NOMO-1 treated with DMSO at 0.1 percent for 48 hours (cell line): ENCODE data around the gene UQCRFS1.
"Not testable (repeated sequence)": the region's sequence is repeated elsewhere in the genome, so short reads cannot be mapped to it uniquely, and the experiment has no call there.

Experiments
- DNase-seq: peaks from one replicate; lab custom pipeline; 2025; ENCODE audit not compliant: unreplicated experiment; lab: John Stamatoyannopoulos, UW

Gene UQCRFS1

DNA sequence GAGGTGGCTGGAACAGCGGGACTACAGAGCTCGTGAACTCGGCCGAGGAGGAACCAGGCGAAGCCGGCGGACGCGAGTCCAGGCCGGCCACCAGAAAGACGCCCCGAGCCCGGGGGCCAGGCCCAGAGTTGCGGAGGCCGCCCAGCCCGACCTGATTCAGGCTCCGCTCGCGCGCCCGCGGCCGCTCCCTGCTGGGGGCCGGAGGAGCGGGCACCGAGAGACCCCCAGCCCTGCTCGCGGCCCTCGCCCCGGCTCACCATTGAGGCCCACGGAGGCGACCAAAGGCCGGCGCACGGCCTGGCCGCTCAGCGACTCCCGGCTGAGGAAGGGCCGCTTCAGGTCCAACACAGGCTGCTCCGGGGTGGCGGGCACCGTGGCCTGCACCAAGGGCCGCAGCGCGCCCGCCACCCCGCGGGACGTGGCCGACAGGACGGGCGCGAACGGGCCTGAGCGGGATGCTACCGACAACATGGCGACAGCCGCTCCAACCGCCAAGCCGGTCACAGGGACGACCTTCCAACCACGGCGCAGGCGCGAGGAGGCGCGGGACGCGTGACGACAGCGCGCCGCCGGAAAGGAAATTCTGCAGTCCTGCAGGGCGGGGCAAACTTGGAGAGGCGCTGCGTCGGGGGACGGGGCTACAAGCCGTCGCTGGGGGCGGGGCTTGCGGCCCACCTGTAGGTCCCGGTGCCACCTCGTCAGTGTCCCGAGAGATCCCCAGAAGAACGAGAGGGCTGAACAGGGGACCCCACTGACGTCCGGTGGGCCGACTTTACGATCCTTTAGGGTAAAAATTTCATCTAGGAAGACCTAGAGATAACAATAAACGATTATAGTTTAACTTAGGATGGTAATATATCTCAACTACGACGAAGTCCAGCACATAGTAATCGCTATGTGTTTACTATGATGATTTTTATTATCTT is at the start of gene UQCRFS1:
UQCRFS1 (minus strand) TSS at position 504 of the 926 bp plus-strand sequence; CDS start at position 471, 33 bp downstream.
- peak; percentile 88 for DNase-seq

GRCh38 chr19:29262085-29262484 is 49.1 kb upstream of the UQCRFS1 start:
- no peak for DNase-seq

GRCh38 chr19:29260477-29261317 is 47.7 kb upstream of the UQCRFS1 start:
- DNase-seq, result peak; percentile 31

GRCh38 chr19:29259867-29260281 is 46.9 kb upstream of the UQCRFS1 start:
- DNase-seq, result no peak

DNA sequence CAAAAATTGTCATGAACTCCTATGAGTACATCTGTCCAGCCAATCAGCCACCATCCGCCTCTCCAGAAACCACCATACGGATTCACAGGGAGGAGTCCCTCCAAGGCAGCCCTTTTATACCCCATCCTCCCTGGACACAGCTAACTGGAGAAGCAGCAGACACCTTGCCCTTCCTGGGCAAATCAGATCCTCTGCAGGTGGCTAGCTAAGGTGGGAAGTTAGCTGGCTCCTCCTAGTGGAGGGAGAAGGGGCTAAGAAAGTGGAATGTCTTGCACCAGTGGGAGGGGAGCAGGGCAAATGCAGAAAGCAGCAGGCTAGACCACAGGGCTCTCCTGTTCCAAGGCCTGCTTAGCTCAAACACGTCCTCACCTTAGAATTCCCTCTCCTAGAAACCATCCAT is 46.2 kb upstream of the UQCRFS1 start:
- no peak for DNase-seq

DNA sequence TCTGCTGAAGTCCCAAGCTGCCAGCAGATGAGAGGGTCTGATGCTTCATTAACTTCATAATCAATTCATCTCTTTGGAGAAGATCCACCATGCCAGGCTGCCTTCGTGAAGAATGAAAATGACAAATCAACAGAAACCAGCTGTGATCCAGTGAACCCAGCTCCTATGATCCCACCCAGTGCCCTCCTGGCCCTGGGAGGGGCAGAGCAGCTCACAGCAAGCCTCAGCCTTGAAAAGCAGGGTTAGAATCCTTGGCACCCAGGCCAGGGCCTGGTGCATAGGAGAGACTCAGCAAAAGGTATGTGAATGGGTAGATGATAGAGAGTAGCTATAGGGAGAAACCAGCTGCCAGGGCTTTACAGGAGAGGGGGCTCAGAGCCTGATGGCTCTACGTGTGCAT is 43.6 kb upstream of the UQCRFS1 start:
- DNase-seq, result no peak

- DNase-seq, result no peak
Measured at GRCh38 chr19:29255912-29256311, 43.0 kb upstream of the UQCRFS1 start.

DNA sequence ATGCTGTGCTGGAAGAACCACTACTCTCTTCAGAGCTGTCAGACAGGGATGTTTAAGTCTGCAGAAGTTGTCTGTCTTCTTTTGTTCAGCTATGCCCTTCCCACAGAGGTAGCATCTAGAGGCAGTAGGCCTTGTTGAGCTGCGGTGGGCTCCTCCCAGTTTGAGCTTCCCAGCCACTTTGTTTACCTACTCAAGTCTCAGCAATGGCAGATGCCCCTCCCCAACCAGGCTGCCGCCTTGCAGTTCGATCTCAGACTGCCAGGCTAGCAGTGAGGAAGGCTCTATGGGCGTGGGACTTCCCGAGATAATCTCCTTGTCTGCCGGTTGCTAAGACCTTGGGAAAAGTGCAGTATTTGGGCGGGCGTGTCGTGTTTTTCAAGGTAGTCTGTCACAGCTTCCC is 42.1 kb upstream of the UQCRFS1 start:
- DNase-seq, result no peak

DNA sequence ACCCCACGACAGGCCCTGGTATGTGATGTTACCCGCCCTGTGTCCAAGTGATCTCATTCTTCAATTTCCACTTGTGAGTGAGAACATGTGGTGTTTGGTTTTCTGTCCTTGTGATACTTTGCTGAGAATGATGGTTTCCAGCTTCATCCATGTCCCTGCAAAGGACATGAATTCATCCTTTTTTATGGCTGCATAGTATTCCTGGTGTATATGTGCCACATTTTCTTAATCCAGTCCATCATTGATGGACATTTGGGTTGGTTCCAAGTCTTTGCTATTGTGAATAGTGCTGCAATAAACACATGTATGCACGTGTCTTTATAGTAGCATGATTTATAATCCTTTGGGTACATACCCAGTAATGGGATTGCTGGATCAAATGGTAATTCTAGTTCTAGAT is 36.8 kb upstream of the UQCRFS1 start:
- not testable (repeated sequence) for DNase-seq

DNA sequence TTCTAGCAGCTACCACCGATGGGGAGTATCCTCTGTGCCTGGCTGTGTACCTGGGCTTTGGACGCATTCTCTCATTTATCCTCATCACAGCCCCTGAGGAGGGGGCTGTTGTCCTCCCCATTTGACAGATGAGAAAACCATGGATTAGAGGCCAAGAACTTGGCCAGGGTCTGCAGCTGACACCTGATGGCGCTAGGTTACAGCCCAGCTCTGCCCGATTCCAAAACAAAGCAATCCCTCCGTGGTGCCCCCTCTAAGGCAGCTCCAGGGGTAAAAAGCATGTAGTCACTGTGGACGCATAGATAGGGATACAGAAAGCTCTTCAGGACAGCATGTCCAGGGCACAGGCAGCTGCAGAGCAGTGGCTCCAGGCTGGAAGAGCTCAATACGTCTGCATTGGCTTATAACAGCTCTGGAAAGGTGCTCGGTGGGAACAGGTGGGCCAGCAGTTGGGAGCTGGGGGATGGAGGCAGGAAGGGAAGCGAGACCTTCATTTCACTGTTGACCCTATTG is 35.4 kb upstream of the UQCRFS1 start:
- no peak for DNase-seq

- no peak for DNase-seq
Measured at GRCh38 chr19:29247872-29248271, 34.9 kb upstream of the UQCRFS1 start.

- no peak for DNase-seq
Measured at GRCh38 chr19:29247471-29247870, 34.5 kb upstream of the UQCRFS1 start.

- DNase-seq, result no peak
Measured at GRCh38 chr19:29247051-29247450, 34.1 kb upstream of the UQCRFS1 start.

GRCh38 chr19:29245215-29245614 is 32.3 kb upstream of the UQCRFS1 start:
- no peak for DNase-seq

DNA sequence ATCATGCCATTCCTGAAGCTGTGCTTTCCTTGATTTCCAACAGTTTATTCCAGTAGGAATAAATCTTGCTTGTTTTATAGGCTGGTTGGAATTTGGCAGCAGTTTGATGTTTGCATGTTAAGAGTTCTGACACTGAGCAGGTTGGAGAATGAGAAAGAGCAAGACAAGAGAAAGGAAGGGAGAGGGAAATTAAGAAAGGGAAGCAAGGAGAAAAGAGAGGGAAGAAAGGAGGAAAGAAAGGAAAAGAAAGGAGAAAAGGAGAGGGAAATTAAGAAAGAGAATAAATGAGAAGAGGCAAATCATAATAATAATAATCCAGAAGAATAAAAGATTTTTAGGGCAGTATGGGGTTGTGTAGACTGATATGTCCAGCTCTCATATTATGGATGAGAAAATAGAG is 28.4 kb upstream of the UQCRFS1 start:
- DNase-seq, result no peak

DNA sequence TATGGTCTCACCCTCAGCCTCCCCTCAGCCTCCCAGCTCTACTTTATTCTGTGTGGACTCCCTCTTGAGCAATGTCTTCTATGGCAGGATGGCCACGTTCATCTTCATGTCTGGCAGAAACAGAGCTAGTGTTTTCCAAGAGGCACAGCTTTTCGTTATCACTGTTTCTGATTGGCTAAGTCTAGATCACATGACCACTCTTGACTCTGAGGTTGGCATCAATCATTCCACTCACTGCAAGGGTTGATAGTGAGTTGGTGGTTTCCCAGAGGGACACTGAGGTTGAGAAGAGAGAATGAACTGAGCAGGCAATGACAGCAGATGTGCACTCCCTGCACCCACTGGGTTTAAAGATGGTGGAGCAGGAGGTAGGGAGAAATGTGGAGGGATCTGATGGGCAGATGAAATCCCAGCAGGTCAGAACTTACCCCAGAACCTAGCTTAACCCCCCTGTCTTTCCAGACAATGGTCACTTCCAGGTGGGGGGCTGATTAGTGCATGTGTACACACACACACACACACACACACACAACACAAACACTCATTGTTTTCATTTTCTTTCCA is 26.3 kb upstream of the UQCRFS1 start:
- DNase-seq, result no peak

DNA sequence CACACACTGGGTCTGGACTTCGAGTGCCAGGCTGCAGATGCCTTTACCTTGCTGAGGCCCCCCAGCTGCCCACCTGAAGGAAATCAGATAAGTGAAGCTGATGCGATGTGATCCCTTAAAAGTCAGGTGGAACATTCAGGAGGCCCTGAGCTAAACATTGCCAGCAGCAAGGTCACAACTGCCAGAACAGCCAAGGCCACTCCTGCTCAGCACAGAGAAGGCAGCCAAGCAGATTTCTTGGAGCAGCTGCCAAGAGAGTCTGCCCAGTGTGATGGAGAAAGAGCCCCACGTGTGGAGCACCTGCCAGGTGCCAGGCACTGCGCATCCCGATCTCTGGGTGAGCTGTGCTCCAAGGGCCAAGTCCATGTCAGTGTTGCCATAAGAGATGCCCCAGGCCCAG is 20.6 kb upstream of the UQCRFS1 start:
- DNase-seq, result no peak

DNA sequence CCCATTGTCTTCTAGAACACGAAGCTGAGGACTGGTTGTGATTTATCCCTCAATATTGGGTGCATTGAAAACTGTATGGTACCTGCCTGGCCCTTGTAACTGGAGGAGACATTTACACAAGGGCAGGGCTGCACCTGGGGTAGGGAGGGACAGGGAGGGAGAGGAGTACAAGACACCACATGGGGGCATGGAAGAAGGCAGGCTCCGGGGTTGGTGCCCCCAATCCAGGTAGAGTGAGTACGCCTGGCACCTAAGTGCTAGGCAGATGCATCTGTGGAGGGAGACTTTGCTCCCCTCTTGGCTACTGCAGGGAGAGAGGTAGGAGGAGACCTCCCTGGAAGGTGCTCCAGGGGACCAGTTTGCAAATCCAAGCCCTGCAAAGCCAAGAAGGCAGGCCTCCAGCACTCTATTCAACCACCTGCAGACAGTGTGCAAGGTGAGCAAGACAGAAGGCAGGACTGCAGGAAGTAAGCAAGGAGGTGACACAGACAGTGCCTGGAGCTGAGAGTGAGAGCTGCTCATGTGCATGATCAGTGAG is 19.4 kb upstream of the UQCRFS1 start:
- no peak for DNase-seq

GRCh38 chr19:29231306-29231705 is 18.4 kb upstream of the UQCRFS1 start:
- DNase-seq, result not testable (repeated sequence)

DNA sequence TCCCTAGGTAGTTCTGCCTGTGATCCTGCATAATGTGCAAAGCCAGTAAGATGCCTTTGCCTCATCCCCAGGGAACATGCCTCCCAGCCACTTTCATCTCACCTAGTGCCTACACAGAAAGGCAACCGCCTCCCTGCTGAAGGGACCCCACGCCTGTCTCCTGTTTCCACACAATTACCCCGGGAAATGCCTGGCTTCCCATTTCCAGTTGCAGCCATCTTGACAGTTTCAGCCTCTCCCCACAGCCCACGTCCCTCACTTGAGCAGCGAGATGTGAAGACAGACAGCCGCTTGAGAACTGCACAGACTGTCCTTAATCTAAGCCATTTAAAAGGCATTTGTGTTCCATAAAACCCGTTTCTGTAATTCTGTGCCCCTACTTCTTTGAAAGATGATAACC is 4.7 kb upstream of the UQCRFS1 start:
- DNase-seq, result no peak

GRCh38 chr19:29216021-29216420 is 3.1 kb upstream of the UQCRFS1 start:
- no peak for DNase-seq
